Stimulated activated CD8-positive, alpha-beta memory T cell treated with anti-CD3 and anti-CD28 coated beads, Interleukin-15, amount 100 ng/mL, for 48 hours (primary cell): ENCODE data around the gene GNL3L.
"Not testable (repeated sequence)": the region's sequence is repeated elsewhere in the genome, so short reads cannot be mapped to it uniquely, and the experiment has no call there.

Source experiments
- DNase-seq, 2 donors: peaks; one replicate each; pipeline ENCODE4 v3.0.0-alpha.2; 2020; ENCODE audit warnings: low read depth in 2 of 2

Gene GNL3L

GRCh38 chrX:54529552-54530356, at the start of gene GNL3L:
TSS of gene GNL3L (plus strand) at chrX:54530219. CDS start at chrX:54532567, 2,348 bp downstream.
- DNase-seq: peak; percentile 59 to 70

GRCh38 chrX:54482839-54483593, 47.0 kb upstream of the GNL3L start:
- DNase-seq: no peak

- DNase-seq: no peak
Observed at GRCh38 chrX:54483946-54484345, 46.1 kb upstream of the GNL3L start.

DNA sequence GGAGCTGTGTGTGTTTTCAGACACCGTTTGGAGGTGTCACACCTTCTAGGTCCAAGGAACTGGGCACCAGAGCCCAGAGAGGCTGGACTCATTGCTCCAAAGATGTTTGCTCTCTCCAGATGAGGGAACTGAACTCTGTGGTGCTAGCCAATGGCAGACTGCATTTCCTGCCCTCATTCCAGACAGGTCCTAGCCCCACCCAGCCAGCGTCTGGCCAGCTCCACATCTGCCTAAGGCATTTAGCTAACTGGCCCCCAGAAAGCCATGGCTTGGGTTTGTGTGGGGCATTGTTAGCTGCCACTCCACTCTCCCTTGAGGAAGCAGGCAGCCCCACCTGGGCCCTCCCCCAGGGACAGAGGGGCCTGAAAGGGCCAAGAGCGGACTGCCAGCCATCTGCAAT, 45.4 kb upstream of the GNL3L start:
- no peak for DNase-seq

GRCh38 chrX:54489819-54490218, 40.2 kb upstream of the GNL3L start:
- DNase-seq: not testable (repeated sequence)

- DNase-seq: no peak
Observed at GRCh38 chrX:54492340-54492739, 37.7 kb upstream of the GNL3L start.

DNA sequence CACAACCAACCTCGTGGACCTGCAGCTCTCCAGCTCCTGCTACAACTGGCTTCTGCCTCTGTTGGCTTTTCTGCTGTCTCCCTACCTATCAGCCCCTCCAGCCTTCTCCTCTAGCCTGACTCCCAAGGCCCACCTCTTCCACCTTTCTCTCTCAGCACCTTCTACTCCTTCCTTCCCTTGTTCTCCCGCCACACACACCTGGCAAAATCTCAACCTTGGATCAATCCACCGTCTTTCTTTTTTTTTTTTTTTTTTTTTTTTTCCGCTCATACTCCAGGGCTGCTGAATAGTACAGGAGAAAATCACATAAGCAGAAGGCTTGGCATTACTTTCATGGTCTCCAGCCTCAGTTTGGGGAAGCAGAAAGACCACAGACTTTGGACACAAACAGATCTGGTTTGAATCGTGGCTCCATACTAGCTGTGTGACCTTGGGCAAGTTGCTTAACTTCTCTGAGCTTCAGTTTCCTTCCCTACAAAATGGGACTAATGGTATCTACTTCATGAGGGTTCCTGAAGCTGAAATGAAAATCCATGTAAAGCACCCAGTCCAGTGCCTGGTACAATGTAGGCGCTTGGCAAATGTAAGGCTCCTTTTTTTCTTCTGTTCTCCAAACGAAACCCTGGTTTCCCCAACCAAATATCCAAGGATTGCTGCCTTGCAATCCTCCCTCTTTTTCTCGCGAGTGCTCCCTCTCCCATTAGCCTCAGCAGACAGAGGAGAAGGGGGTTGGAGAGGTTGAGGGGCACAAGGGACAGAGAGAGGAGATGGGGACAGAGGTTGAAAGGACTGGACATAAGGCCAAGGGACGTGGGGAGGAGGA, 35.6 kb upstream of the GNL3L start:
- no peak for DNase-seq

- DNase-seq: no peak
Observed at GRCh38 chrX:54494989-54495813, 34.8 kb upstream of the GNL3L start.

GRCh38 chrX:54495814-54496516, 34.1 kb upstream of the GNL3L start, which contains the start of gene FGD1:
TSS of gene FGD1 (minus strand) at chrX:54496234. CDS start at chrX:54495432, 802 bp downstream.
- DNase-seq: peak; percentile 6 to 18

GRCh38 chrX:54496517-54496852, 33.5 kb upstream of the GNL3L start:
- no peak for DNase-seq

DNA sequence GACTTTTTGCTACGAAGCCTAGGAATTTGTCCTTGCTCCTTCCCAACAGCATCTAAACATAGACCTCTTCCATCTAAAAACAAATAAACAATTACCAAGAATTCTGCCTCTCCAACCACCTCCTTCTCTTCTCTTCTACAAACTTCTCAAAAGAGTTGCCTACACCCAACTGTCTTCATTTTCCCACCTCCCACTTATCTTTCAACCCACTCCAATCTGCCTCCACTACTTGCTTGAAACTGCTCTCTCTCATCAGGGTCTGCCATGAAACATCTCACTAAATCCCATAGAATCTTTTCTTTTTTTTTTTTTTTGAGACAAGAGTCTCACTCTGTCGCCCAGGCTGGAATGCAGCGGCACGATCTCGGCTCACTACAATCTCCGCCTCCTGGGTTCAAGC, 33.1 kb upstream of the GNL3L start:
- no peak for DNase-seq

DNA sequence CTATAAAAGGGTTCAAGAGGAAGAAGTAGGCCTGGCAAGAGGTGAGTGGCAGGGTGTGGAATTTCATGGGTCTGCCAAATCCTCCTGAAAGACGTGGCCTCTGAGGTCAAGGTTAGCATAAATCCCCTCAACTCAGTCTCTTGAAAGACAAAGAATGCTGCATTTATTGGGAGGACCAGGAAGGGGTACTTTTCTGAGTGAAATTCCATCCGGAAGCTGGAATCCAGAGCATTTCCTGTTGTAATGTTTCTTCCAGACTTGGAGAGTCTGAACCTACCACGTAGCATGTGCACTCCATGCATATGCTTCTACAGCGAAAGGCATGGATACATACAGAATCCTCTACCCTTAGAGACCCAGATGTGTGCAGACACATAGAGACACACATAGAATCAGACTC, 20.6 kb upstream of the GNL3L start:
- DNase-seq: no peak

DNA sequence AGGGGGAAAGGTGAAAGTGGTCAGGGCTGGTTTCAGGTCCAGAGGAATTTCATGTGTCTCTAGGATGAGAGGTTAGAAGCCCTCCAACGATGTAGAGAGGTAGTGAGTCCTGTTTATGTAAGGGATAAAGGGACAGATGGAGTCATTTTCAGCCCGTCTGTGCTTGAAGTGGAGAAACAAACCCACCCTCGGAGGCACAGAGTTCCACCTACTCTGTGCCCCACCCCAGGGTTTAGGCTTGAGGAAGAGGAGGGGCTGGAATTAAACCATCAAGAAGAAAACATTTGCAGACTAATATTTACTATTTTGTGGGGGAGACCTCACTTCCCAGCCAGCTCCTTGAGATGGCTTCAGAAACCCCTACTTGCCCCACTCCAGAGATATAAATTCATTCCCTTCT, 868 bp upstream of the GNL3L start:
- DNase-seq: no peak

DNA sequence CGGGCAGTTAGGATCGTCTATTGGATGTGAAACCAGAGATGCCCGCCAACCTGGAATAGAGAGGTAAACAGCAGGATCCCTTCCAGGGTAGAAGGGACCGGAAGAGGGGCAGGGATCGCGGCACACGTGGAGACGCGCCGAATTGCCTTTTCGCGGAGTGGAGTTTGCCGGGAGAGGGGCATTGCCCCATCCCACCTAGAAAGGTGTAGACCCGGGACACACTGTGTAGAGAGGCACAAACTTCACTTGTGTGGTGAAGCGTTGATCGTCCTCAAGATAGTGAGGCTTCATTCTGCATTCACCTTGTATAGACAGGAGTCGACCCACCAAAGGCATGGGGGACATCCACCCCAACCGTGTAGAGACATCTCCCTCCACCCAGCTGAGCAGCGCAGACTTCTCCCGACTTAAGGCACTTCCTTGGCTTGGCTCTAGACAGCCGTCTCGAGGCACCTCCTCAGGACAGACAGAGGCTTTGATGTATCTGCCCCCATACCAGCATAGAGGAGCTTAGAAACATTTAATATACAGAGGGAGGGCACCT, 410 bp downstream of the GNL3L start:
- peak in 1 of 2 donors; percentile 0 for DNase-seq

DNA sequence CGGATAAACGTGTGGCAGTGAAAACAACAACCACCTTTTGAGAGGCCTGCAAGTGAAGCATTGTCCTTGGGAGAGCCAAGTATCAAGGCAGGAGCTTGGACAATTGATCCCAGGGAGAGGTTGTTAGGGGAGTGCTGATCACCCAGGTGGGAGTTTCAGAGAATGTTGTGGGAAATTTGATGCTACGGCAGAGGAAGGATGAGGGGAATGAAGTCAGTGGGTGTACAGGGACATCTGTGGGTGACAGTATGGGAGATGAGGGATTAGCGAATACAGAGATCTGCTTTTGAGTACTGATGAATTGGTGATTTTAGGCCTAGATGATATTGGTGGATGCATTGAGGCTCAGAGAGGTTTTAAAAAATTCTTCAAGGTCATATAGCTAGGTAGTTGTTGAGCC, 4.3 kb downstream of the GNL3L start:
- no peak for DNase-seq

- no peak for DNase-seq
Observed at GRCh38 chrX:54540289-54540688, 10.3 kb downstream of the GNL3L start.

DNA sequence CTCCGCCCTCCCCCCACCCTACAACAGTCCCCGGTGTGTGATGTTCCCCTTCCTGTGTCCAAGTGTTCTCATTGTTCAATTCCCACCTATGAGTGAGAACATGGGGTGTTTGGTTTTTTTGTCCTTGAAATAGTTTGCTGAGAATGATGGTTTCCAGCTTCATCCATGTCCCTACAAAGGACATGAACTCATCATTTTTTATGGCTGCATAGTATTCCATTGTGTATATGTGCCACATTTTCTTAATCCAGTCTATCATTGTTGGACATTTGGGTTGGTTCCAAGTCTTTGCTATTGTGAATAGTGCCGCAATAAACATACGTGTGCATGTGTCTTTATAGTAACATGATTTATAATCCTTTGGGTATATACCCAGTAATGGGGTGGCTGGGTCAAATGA, 12.2 kb downstream of the GNL3L start:
- DNase-seq: not testable (repeated sequence)

GRCh38 chrX:54550821-54551220, 20.8 kb downstream of the GNL3L start:
- no peak for DNase-seq

- DNase-seq: no peak
Observed at GRCh38 chrX:54551801-54552200, 21.8 kb downstream of the GNL3L start.

DNA sequence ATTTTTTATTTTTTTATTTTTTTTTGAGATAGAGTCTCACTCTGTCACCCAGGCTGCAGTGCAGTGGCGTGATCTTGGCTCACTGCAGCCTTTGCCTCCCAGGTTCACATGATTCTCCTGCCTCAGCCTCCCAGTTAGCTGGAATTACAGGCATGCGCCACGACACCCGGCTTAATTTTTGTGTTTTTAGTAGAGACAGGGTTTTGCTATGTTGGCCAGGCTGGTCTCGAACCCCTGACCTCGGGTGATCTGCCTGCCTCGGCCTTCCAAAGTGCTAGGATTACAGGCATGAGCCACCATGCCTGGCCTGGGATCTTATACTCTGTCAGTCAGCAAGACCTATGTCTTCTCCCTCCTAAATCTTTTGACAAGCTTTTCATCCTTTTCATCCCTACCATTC, 25.0 kb downstream of the GNL3L start:
- DNase-seq: not testable (repeated sequence)
